GM18498 (cell line): Measurements from ENCODE around the gene FBXL16.
"Not testable (repeated sequence)": the region's sequence is repeated elsewhere in the genome, so short reads cannot be mapped to it uniquely, and the experiment has no call there.

Source experiments
- ATAC-seq: cut with Tn5 transposase; IDR thresholded peaks from one replicate; pipeline ENCODE4 v1.9.1; 2021; ENCODE audit warnings: mild to moderate bottlenecking, moderate library complexity; ENCODE audit not compliant: unreplicated experiment

Gene FBXL16

DNA sequence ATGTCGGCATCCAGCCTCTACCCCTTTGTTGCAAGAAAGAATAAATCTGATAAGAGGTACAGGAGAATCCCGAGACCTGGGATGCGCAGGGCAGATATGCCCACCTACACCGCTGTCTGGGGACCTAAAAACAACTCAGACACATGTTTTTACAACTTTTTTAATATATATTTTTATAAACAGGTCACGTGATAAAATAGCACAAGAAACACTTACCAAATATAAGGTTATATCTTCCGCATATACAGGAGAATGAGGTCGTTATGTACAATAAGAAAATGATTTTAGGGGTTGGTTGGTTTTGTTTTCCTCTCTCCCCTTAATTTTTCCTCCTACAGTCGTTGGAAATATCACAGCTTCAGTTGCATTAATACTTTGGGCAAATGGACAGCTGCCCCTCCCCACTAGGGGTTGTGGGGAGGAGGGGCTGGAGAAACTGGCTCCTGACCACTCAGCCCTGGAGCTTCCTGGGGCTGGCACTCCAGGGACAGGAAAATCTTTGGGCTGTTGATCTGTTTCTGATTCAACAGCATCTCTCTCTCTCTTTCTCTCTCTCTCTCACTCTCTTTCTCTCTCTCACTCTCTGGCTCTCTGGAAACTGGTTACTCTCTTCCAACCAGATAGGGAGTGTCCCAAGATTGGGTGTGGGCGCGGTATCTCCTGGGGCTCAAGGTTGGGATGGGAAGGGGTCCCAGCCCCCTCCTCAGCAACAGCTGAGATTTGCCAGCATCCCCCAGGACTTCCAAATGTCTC, 13.1 kb downstream of the FBXL16 start:
- no peak for ATAC-seq

- not testable (repeated sequence) for ATAC-seq
Measured at GRCh38 chr16:691242-691641, 14.4 kb downstream of the FBXL16 start.

DNA sequence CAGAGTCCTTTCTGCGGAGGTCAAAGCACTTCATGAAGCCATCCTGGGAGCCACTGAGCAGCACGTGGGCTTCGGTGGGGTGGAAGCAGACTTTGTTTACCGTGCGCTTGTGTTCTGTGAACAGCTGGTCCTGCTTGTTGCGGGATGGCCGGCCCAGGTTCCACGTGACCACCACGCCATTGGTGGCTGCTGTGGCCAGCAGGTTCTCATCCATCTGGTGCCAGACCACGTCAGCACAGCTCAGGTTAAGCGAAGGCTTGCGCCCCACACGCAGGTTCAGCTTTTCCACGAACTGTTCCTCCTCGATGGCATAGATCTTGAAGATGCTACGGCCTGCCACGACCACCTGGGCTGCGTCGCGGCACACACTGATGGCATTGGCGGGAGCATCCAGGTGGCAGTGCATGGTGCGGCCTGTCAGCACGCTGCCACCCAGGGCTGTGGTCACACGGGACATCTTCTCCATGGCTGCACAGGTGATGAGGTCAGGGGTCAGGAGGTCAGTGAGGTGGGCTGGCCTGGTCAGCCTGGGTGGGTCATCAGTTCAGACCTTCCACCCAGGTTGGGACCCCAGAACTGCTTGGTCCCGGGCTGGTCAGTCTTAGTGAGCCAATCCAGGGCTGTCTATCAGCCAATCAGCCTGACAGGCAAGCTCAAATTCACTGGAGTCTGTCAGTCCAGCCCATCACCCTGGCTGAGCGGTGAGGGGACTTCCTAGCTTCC, 16.3 kb downstream of the FBXL16 start:
- ATAC-seq = no peak

GRCh38 chr16:687499-687898, 18.1 kb downstream of the FBXL16 start:
- ATAC-seq = no peak

GRCh38 chr16:686459-687260, 18.9 kb downstream of the FBXL16 start:
- ATAC-seq = no peak

GRCh38 chr16:685967-686366, 19.6 kb downstream of the FBXL16 start:
- ATAC-seq = no peak

- ATAC-seq = no peak
Measured at GRCh38 chr16:684961-685696, 20.5 kb downstream of the FBXL16 start.

GRCh38 chr16:684071-684794, 21.4 kb downstream of the FBXL16 start, which contains the start of gene JMJD8:
Gene JMJD8, minus strand, starts transcription at chr16:684334. Its CDS starts 15 bp downstream, at chr16:684319.
- ATAC-seq = peak; percentile 65

GRCh38 chr16:683396-684070, 22.1 kb downstream of the FBXL16 start:
- ATAC-seq = no peak

DNA sequence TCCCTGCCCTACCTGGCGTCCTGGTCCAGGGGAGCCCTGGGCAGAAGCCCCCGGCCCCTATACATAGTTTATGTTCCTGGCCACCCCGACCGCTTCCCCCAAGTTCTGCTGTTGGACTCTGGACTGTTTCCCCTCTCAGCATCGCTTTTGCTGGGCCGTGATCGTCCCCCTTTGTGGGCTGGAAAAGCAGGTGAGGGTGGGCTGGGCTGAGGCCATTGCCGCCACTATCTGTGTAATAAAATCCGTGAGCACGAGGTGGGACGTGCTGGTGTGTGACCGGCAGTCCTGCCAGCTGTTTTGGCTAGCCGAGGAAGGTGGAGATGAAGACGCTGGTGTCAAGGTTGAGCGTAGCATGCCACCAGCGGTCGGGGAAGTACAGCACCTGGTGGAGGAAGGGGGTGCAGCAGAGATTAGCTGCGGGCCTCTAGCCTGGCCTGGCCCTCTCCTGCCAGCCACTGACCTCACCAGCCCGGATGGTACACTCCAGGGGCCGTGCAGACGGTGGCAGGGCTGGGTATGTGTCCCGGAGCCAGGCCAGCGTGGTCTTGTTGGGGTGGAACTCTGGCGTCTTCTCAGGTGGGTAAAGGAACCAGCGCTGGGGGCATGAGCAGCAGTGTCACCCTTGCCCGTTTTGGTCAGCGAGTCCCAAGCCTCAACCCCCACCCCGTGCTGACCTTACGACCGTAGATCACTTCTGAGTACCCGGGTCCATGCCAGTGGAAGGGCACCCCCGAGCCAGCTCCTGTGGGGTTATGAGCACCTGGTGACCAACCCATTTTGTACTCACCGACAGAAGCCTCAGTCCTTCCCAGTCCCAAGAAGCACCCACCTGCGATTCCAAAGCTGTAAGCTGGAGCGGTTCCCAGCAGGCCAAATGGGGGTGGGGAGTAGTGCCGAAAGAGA, 22.9 kb downstream of the FBXL16 start:
- ATAC-seq = no peak

GRCh38 chr16:681746-682427, 23.7 kb downstream of the FBXL16 start:
- ATAC-seq = no peak

- ATAC-seq = no peak
Measured at GRCh38 chr16:680967-681745, 24.4 kb downstream of the FBXL16 start.

DNA sequence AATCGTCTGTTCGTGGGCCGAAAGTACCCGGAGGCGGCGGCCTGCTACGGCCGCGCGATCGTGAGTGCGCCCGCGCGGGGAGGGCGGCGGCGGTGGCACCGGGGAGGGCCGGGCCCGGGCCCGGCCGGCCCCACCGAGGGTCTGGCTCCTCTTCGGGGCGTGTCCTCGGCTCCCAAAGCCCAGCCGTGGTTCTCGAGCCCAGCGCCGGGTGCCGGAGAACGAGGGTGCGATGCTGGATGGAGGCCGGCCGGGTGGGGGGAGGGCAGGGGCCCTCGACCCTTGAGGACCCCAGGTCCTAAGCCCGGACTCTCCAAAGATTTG, 25.0 kb downstream of the FBXL16 start:
- ATAC-seq = peak; percentile 3

DNA sequence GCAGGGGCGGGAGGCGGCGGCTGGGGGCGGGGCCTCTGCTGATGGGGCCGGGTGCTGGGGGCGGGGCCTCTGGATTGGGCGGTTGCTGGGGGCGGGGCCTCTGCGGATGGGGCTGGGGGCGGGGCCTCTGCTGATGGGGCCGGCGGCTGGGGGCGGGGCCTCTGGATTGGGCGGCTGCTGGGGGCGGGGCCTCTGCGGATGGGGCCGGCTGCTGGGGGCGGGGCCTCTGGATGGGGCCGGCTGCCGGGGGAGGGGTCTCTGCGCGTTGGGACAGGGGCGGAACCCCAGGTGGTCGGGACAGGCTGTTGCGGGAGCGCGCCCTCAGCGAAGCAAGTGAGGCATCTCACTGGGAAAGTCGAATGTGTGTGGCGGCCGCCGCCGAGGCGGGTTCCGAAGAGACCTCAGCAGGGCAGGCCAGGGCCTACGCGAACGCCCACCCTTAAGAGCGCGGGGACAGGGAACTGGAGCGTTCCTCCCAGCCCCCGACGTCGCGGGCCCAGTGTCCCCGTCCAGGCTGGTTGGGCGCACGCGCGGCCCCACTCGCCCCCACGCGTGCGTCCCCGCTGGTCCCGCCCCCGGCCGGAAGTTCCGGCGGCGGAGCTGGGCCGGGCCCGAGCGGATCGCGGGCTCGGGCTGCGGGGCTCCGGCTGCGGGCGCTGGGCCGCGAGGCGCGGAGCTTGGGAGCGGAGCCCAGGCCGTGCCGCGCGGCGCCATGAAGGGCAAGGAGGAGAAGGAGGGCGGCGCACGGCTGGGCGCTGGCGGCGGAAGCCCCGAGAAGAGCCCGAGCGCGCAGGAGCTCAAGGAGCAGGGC, 25.6 kb downstream of the FBXL16 start, which contains the start of gene STUB1:
Gene STUB1 (plus strand): TSS at position 597 of the 811 bp plus-strand sequence. CDS start 116 bp downstream, at position 713.
- ATAC-seq = peak; percentile 40

DNA sequence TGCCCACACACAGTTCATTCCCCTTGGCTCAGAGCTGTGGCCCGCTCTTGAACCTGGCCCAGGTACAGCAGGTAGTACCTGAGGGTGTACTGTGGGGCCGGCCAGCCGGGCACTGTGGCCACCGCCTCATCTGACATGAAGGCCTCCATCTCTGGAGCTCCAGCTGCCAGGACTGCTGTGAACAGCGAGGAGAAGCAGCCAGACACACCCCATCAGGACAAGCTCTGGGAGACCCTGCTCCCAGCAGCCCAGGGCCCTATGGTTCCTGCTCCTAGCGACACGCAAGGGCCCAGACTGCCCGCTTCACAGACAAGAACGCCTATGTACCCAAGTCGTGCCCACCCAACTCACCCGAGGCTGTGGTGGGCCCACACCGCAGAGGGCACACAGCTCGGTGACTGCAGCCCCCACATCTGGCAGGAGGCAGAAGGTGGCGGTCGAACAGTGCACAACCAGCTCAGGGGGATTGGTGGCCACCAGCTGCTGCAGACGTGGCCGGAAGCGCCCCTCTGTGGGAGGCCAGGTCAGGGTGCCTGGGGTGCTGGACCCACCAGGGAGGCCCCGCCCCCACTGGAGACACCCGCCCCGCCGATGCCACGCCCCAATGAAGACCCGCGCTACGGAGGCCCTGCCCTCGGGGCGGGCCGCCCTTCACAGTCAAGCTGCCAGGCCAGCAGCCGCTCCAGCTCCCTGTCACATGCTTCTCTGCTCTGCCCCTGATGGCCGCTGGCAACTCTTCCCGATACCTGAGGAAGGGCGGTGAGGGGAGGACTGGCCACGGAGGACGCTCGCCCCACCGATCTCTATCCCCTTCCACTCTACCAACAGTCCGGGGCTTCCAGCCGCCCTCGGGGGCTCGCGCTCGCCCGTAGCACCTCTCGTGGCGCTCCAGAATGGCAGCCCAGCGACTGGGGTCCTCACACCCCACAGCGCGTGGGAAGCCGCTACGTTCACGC, 26.5 kb downstream of the FBXL16 start:
- no peak for ATAC-seq
